ENCODE data around the gene AGMO.

The AGMO gene

DNA sequence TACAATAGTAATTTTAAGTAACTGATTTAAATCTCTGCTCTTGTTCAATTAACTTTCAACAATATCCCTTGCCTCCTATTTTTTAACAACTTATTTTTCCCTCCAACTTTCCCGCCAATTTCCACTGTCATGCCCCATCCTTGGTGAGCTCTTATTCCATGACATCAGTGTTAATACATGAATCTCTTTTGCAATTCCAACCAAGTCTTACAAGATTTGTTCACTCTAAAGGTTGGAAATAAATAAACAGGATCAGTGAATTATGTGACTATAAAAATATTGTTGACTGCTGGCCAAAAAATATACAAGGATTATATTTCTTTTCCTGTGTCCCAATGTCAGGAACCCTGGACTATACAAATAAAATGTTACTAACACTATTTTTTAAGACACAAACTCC is 21.0 kb upstream of the AGMO start:
- H3K4me3 ChIP-seq (replicated peaks; ENCODE audit: low read depth, low read length): no peak overlapping the region
- TF ChIP-seq, protein P1, sequence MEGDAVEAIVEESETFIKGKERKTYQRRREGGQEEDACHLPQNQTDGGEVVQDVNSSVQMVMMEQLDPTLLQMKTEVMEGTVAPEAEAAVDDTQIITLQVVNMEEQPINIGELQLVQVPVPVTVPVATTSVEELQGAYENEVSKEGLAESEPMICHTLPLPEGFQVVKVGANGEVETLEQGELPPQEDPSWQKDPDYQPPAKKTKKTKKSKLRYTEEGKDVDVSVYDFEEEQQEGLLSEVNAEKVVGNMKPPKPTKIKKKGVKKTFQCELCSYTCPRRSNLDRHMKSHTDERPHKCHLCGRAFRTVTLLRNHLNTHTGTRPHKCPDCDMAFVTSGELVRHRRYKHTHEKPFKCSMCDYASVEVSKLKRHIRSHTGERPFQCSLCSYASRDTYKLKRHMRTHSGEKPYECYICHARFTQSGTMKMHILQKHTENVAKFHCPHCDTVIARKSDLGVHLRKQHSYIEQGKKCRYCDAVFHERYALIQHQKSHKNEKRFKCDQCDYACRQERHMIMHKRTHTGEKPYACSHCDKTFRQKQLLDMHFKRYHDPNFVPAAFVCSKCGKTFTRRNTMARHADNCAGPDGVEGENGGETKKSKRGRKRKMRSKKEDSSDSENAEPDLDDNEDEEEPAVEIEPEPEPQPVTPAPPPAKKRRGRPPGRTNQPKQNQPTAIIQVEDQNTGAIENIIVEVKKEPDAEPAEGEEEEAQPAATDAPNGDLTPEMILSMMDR (IDR thresholded peaks at IDR 0.05; ENCODE audit: low read length, missing control alignments): no peak
- DNase-seq (ENCODE audit: low read depth): no peak

DNA sequence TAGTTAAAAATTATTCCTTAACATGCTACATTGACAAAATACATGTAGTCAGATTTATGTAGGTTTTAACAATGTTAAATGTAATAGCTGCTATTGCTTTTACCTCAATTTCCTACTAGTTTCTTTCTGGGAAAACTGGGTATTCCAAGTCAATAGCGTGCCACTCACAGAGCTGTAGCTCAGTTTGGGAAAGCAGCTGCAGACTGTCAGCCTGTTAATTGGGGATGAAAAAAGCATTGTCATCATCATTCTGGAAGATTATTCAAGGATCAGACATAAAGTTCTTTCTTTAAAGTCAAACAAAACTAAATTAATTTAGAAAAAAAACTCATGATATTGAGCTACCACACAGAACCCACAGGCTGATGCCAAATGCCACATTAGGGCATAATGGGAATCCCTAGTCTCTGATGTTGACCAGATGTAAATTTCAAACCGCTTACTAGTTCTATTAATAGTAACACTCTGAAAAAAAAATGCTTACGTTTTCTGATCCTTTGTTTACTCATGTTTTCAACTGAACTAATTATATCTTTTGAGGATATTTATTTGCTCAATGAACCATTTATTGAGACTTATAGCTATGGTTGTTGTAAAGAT is 19.6 kb upstream of the AGMO start:
- TF ChIP-seq, protein P1 (IDR thresholded peaks at IDR 0.05; ENCODE audit: low read length, missing control alignments): no peak
- DNase-seq (ENCODE audit: low read depth): no peak
- H3K4me3 ChIP-seq (replicated peaks; ENCODE audit: low read depth, low read length): no peak overlapping the region

DNA sequence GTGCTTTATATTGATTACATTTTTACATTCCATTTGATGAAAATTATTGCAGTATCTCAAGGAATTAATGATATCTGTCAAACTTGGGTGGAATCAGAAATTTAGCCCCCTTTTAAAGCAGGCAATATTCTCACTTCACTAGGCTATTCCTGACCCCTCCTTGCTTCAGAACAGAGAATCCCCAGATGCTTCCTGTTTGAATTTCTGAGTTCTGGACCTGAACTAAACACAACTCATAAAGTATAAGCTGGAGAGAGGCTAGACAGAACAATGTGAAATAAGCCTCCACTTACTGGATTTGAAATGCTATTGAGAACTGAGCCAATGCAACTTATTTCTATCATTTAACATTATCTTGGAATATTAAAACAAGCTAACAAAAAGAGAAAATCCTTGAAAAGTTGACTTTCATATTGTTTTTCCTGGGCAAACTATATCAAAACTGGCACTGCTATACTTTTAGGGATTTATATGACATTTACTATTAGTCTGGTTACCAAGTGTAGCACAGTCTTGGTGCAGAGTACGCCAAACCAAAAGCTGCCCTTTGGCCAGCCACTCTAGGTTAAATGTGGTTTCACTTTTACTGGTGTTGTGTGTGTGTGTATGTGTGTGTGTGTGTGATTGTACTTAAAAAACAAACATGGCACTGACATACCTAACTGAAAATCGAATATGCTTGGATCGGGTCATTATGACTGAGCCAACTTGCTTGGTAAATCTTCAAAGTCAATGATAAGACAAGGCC is 19.0 kb upstream of the AGMO start:
- TF ChIP-seq, protein P1 (IDR thresholded peaks at IDR 0.05; ENCODE audit: low read length, missing control alignments): no peak
- H3K4me3 ChIP-seq (replicated peaks; ENCODE audit: low read depth, low read length): no peak overlapping the region
- no peak for DNase-seq (ENCODE audit: low read depth)

DNA sequence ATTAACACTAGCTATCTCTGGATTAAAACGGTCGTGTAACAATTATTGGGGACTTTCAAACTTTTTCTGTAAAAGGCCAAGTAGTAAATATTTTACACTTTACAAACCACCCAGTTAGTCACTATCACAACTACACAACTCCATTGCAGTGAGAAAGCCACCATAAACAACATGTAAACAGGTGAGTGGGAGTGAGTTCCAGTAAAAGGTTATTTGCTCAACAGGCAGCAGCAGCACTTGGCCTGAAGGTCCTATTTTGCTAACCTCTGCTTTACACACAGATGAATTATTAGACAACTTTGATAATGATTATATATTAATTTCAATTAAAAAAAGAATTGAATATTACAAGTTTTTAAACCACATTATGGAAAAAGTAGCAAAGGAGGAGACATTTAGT is 15.8 kb upstream of the AGMO start:
- no peak overlapping the region for H3K4me3 ChIP-seq (replicated peaks; ENCODE audit: low read depth, low read length)
- DNase-seq (ENCODE audit: low read depth): no peak
- TF ChIP-seq, protein P1 (IDR thresholded peaks at IDR 0.05; ENCODE audit: low read length, missing control alignments): no peak

DNA sequence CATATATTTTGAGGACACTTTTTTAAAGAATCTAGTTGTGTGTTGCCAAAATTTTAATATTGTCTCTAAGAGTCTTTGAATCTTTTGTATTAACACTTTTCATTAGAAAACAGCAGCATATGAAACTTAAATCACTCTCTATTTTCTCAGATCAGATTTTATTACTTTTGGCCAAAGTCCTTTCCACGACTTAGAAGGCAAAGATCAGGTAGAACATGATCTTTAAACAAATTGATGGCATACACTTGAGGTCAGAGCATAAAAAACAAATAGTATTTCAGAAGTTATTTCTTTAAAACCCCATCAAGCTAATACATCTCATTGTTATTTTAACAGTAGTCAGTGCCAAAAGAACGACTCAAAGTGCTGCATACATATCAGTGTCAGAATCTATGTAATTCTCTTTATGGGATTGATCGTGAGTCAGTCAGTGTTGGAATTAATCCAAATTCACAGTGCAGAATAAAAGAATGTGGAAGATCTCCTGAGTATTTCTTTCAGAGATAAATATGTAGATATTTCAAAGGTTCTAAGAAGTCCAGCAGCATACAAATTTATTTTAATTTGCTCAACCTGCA is 9.6 kb upstream of the AGMO start:
- H3K4me3 ChIP-seq (replicated peaks; ENCODE audit: low read depth, low read length): no peak overlapping the region
- DNase-seq (ENCODE audit: low read depth): peak; percentile 28
- TF ChIP-seq, protein P1 (IDR thresholded peaks at IDR 0.05; ENCODE audit: low read length, missing control alignments): no peak

DNA sequence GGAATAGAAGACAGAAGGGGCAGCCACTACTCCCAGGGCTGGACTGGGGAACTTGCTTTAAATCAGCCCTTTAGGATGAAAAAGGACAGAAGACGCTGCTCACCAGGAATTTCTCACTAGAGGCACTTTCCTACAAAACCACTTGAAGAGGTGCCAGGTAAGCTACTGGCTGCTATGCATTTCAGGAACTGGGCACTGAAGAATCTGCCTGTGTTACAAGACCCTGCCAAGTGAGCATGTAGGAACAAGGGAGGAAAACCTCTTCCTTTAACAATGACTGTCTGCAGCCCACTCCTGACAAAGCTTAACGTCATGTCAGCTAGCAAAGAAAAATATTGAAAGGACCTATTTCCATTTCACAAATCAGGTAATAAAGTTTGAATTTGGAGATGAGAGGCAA is 5.8 kb upstream of the AGMO start:
- TF ChIP-seq, protein P1 (IDR thresholded peaks at IDR 0.05; ENCODE audit: low read length, missing control alignments): no peak
- H3K4me3 ChIP-seq (replicated peaks; ENCODE audit: low read depth, low read length): no peak overlapping the region
- DNase-seq (ENCODE audit: low read depth): no peak
